Renal cortex interstitium (tissue), 3 donors: ENCODE data around the gene GPR149. TPM values are rescaled to one million over a fixed set of nuclear protein-coding genes. Genes with fewer than 3 reads are reported as not detected.

Experiments
- polyA plus RNA-seq, 3 donors: library from polyadenylated mRNA; unstranded; fragments of 120-200 nt; gene quantifications; one replicate each; pipeline ENCODE4 v1.2.1, GENCODE V29; 2013; ENCODE audit not compliant: insufficient read length in 3 of 3

The GPR149 gene
- polyA plus RNA-seq, 3 donors = not detected

Other genes with a start within 250 kb of the GPR149 start
- 10 to 100 TPM; 74.7 to 95.9 (median 80.0) TPM for gene DHX36, start 105.7 kb downstream of the GPR149 start, polyA plus RNA-seq